K562 (cell line): Measurements from ENCODE around the gene DAO. TPM values are rescaled to one million over a fixed set of nuclear protein-coding genes. Genes with fewer than 3 reads are reported as not detected.

Source experiments
- ATAC-seq: fragments of 200-7000 bp; cut with Tn5 transposase; 3 replicates; pipeline ENCODE4 v1.9.1; 2020; ENCODE audit warnings: moderate library complexity
- BruUV-seq: library from RNA; stranded (reverse); fragments of 400-500 nt; replicated peaks from 2 replicates; lab custom pipeline; 2021; lab: Mats Ljungman, UMichigan
- CTCF ChIA-PET: fragments of 300-600 bp; formaldehyde crosslinking; extraction: SDS; loops from one replicate; lab custom pipeline; 2021; ENCODE audit warnings: low intra/inter-chr PET ratio; lab: Yijun Ruan, JAX
- POLR2A ChIA-PET: fragments of 300-600, 350-650 bp; sonication (Branson Sonifier 250); formaldehyde crosslinking; extraction: SDS; loops from one replicate; lab custom pipeline; 2021; ENCODE audit warnings: antibody characterized with exemption, inconsistent platforms; lab: Yijun Ruan, JAX
- DNase-seq, 4 experiments: peaks; one replicate each; pipeline versions ENCODE4 v3.0.0 to v3.0.0-alpha.2; 2011 to 2018; ENCODE audit warnings: low spot score in 3 of 4, mixed read lengths in 3 of 4; ENCODE audit errors: extremely low read depth in 1 of 4
- FAIRE-seq: peaks from 2 replicates; lab custom pipeline; 2011; peaks lifted over from hg19 to GRCh38; lab: Jason Lieb, UNC
- H2AFZ ChIP-seq: 2 replicates; pipeline ENCODE4 v1.6.0; 2011; ENCODE audit warnings: low read depth, low read length, control low read depth, inconsistent platforms
- H3K27ac ChIP-seq: fragments of 200-600 bp; 3 replicates; pipeline ENCODE4 v1.8.0; 2011; ENCODE audit warnings: low read depth, mild to moderate bottlenecking, control low read depth, inconsistent platforms, low read length, moderate library complexity, mixed read lengths; ENCODE audit errors: extremely low read depth
- H3K27me3 ChIP-seq, 2 experiments: fragments of 300-600 bp in 1 of 2; 2 replicates in 1 of 2; 3 replicates in 1 of 2; pipeline versions ENCODE4 v1.6.0 to v1.8.0; 2011; ENCODE audit warnings: inconsistent platforms in 2 of 2, low read length in 2 of 2, mild to moderate bottlenecking in 1 of 2, mixed read lengths in 1 of 2, moderate library complexity in 1 of 2; ENCODE audit not compliant: control insufficient read depth in 2 of 2, insufficient read depth in 2 of 2
- H3K36me3 ChIP-seq: fragments of 300-600 bp; 3 replicates; pipeline ENCODE4 v1.8.0; 2011; ENCODE audit warnings: mild to moderate bottlenecking, low read length, inconsistent platforms; ENCODE audit not compliant: control insufficient read depth, insufficient read depth
- H3K4me1 ChIP-seq, 2 experiments: fragments of 200-600 bp in 1 of 2; replicated peaks in 1 of 2; 2 replicates in 1 of 2; 3 replicates in 1 of 2; pipeline versions ENCODE4 v1.5.1 to v1.8.0; 2011; ENCODE audit warnings: inconsistent platforms in 2 of 2, low read length in 2 of 2, mild to moderate bottlenecking in 1 of 2, mixed read lengths in 1 of 2, moderate library complexity in 1 of 2; ENCODE audit not compliant: control insufficient read depth in 2 of 2, insufficient read depth in 2 of 2
- H3K4me2 ChIP-seq: 2 replicates; pipeline ENCODE4 v1.6.1; 2011; ENCODE audit warnings: low read length, control low read depth, inconsistent platforms, mixed read lengths; ENCODE audit not compliant: insufficient read depth
- H3K4me3 ChIP-seq: fragments of 200-600 bp; sonication (generic), shearing (Covaris generic); 2 replicates; pipeline ENCODE4 v1.5.1; 2016; ENCODE audit warnings: control low read depth, inconsistent platforms
- H3K79me2 ChIP-seq: fragments of 200-600 bp; 3 replicates; pipeline ENCODE4 v1.8.0; 2011; ENCODE audit warnings: low read length, inconsistent platforms; ENCODE audit not compliant: control insufficient read depth, insufficient read depth
- H3K9ac ChIP-seq, 2 experiments: 2 replicates each; pipeline versions ENCODE4 v1.6.0 to v1.6.1; 2011; ENCODE audit warnings: low read depth in 2 of 2, low read length in 2 of 2, control low read depth in 1 of 2, inconsistent platforms in 1 of 2, mild to moderate bottlenecking in 1 of 2, mixed read lengths in 1 of 2; ENCODE audit not compliant: insufficient read depth in 1 of 2
- H3K9me1 ChIP-seq: one replicate; pipeline ENCODE4 v1.6.0; 2011; ENCODE audit warnings: inconsistent platforms, mild to moderate bottlenecking, low read length, moderate library complexity; ENCODE audit not compliant: control insufficient read depth, insufficient read depth
- H3K9me3 ChIP-seq: replicated peaks from 2 replicates; pipeline ENCODE4 v1.5.1; 2011; ENCODE audit warnings: low read depth, low read length, inconsistent platforms; ENCODE audit not compliant: control insufficient read depth, insufficient read depth
- H4K20me1 ChIP-seq: replicated peaks from 2 replicates; pipeline ENCODE4 v1.6.1; 2011; ENCODE audit warnings: low read length, inconsistent platforms, mixed read lengths; ENCODE audit not compliant: control insufficient read depth, insufficient read depth
- ERF ChIP-seq: fragments of 450-650 bp; formaldehyde crosslinking; IDR thresholded peaks from 2 replicates; pipeline ENCODE4 v1.4.0; 2020; ENCODE audit warnings: mild to moderate bottlenecking, mixed read lengths
- FOXK1 ChIP-seq: sonication (generic); formaldehyde crosslinking; IDR thresholded peaks from 2 replicates; pipeline ENCODE4 v1.8.0; 2022; ENCODE audit warnings: missing genetic modification reagents, mild to moderate bottlenecking, borderline replicate concordance
- HNRNPH1 ChIP-seq: fragments of 200-400 bp; formaldehyde crosslinking; optimal IDR thresholded peaks from 2 replicates; pipeline ENCODE3; 2017; ENCODE audit warnings: low read depth, mild to moderate bottlenecking, low read length, moderate library complexity
- JUND ChIP-seq, 2 experiments: IDR thresholded peaks; 2 replicates in 1 of 2; 3 replicates in 1 of 2; pipeline ENCODE4 v1.6.1; 2011; ENCODE audit warnings: borderline replicate concordance in 2 of 2, low read depth in 2 of 2, low read length in 2 of 2, improper control_type of control experiment in 1 of 2, missing biosample characterization in 1 of 2, missing genetic modification characterization in 1 of 2, missing genetic modification reagents in 1 of 2
- KLF16 ChIP-seq: IDR thresholded peaks from 2 replicates; pipeline ENCODE4 v1.6.1; 2016; ENCODE audit warnings: antibody characterized with exemption
- NR1H2 ChIP-seq: sonication (generic); formaldehyde crosslinking; IDR thresholded peaks from 2 replicates; pipeline ENCODE4 v1.4.0; 2020; ENCODE audit warnings: mild to moderate bottlenecking, missing genetic modification reagents
- PML ChIP-seq: IDR thresholded peaks from 2 replicates; pipeline ENCODE4 v1.6.1; 2012; ENCODE audit warnings: low read length, inconsistent platforms
- RBM39 ChIP-seq: fragments of 200-400 bp; formaldehyde crosslinking; optimal IDR thresholded peaks from 2 replicates; pipeline ENCODE3; 2018; ENCODE audit warnings: low read depth, low read length
- SAFB2 ChIP-seq: fragments of 200-400 bp; formaldehyde crosslinking; IDR thresholded peaks from 2 replicates; pipeline ENCODE4 v1.6.1; 2018; ENCODE audit warnings: borderline replicate concordance, low read length, low read depth, moderate library complexity; ENCODE audit not compliant: severe bottlenecking
- ZNF140 ChIP-seq: fragments of 250-450 bp; sonication (Bioruptor Pico); IDR thresholded peaks from 2 replicates; pipeline ENCODE4 v1.8.0; 2021; ENCODE audit warnings: moderate library complexity, mild to moderate bottlenecking, inconsistent platforms
- ZNF212 ChIP-seq: fragments of 450-650 bp; formaldehyde crosslinking; IDR thresholded peaks from 2 replicates; pipeline ENCODE4 v1.4.0; 2020; ENCODE audit warnings: mild to moderate bottlenecking
- ZNF318 ChIP-seq, 2 experiments: fragments of 450-650 bp; IDR thresholded peaks; 2 replicates each; pipeline ENCODE4 v1.6.1; 2016; ENCODE audit warnings: mild to moderate bottlenecking in 2 of 2, borderline replicate concordance in 1 of 2, low read depth in 1 of 2, moderate library complexity in 1 of 2
- ZNF717 ChIP-seq: fragments of 250-450 bp; sonication (Bioruptor Pico); IDR thresholded peaks from 2 replicates; pipeline ENCODE4 v1.5.0; 2021
- WGBS: fragments of 100-300 bp; shearing (Covaris generic); methylation state at CpG from one replicate; pipeline ENCODE4 v1.1.6; 2016; ENCODE audit warnings: low coverage, mixed read lengths; ENCODE audit not compliant: insufficient coverage; ENCODE audit errors: missing lambda C conversion rate; 5-methylcytosine and 5-hydroxymethylcytosine counted together
- in situ Hi-C: fragments of 300-500 bp; cut with MboI; formaldehyde crosslinking; loops from 4 replicates; pipeline ENCODE4 v1.15.0; 2018; ENCODE audit warnings: inconsistent platforms, mixed read lengths
- intact Hi-C: fragments of 100-400 bp; cut with micrococcal nuclease; formaldehyde crosslinking; loops from 2 replicates; pipeline ENCODE4 v1.14.2; 2022
- polyA plus RNA-seq, 8 experiments: library from polyadenylated mRNA; depleted of rRNA in 4 of 8; stranded (reverse) in 5 of 8; unstranded in 3 of 8; fragments of >200 nt; fragmentation: Nextera tagmentation in 2 of 8; fragmentation: Illumina TruSeq in 1 of 8; extraction: Ambion mirVana in 2 of 8; extraction: Trizol in 1 of 8; gene quantifications; 2 replicates each; pipeline versions ENCODE4 v1.2.1 to v1.2.3, GENCODE V29; 2011 to 2014; ENCODE audit warnings: inconsistent platforms in 1 of 8, missing spikeins in 1 of 8
- total RNA-seq, 7 experiments: library from RNA; depleted of rRNA in 6 of 7; stranded (reverse); fragments of >200 nt in 6 of 7; fragmentation: Illumina TruSeq in 2 of 7; extraction: Trizol in 2 of 7; gene quantifications; 2 replicates each; pipeline versions ENCODE4 v1.2.1 to v1.2.3, GENCODE V29; 2011 to 2021; ENCODE audit warnings: low replicate concordance in 1 of 7

The DAO gene
- total and polyA plus RNA-seq, 9 of the 15 experiments (the other 6 are each of a cell fraction or from before 2014, with no cell fraction given): not detected

GRCh38 chr12:108856428-108857157, 23.3 kb upstream of the DAO start:
- intact Hi-C loops (loop anchor here (5.0 to 10.0 kb wide), 3 partner anchors 34 to 732 kb away; partner anchors contain the start of genes ISCU, SART3 and WSCD2), in situ Hi-C loops (no loop called here)
- POLR2A ChIA-PET: interaction anchor here (0.7 kb wide), 1 partner anchor 221 kb away, joined by 3 read pairs; no protein-coding TSS in a partner anchor
- H3K9me1 ChIP-seq: no peaks in the 10 kb centered on the region
- H3K36me3 ChIP-seq: no peaks in the 10 kb centered on the region; the same call in 2 of the 3 replicates
- peak overlapping the region; percentile 65 to 92 for H3K9ac ChIP-seq
- CTCF ChIA-PET: no interaction called here
- H2AFZ ChIP-seq: peak overlapping the region; percentile 28; the same call in 1 of the 2 replicates
- no TSS peak for BruUV-seq
- H3K4me3 ChIP-seq: peak overlapping the region; percentile 46
- peak in 2 of 4 experiments; percentile 45 to 59 for DNase-seq
- 25% methylated on average over 24 of the region's 24 CpGs for WGBS
- peak; percentile 18 for ATAC-seq
- peaks cover 33 to 44% of the 10 kb centered on the region in 2 experiments for H3K4me1 ChIP-seq
- H3K9me3 ChIP-seq: no peaks in the 10 kb centered on the region; the same call in 1 of the 2 replicates
- H3K4me2 ChIP-seq: peak overlapping the region; percentile 75
- H3K79me2 ChIP-seq: peaks cover 11% of the 10 kb centered on the region; the same call in 2 of the 3 replicates
- H3K27me3 ChIP-seq: peaks cover 0 to 6% of the 10 kb centered on the region in 2 experiments; a peak in 1 of 5 replicates
- H3K27ac ChIP-seq: peak overlapping the region; percentile 67; the same call in 2 of the 3 replicates
- FAIRE-seq: no peak
- 0 out of 2 replicates have a peak, but pooled peaks cover 13% of the 10 kb centered on the region for H4K20me1 ChIP-seq
- TF ChIP-seq ZNF140 (CRISPR knock-in tag): no peak
- TF ChIP-seq PML: no peak
- TF ChIP-seq JUND (IDR thresholded peaks at IDR 0.05; ENCODE audit: borderline replicate concordance, low read depth, low read length): 0 out of 2 replicates have a peak, but pooled peaks have one; percentile 6
- no peak for TF ChIP-seq JUND (tag; IDR thresholded peaks at IDR 0.05; ENCODE audit: borderline replicate concordance, low read depth, low read length)
- TF ChIP-seq FOXK1 (CRISPR knock-in tag): peak; percentile 14; the same call in 1 of the 2 replicates
- no peak for TF ChIP-seq NR1H2 (CRISPR knock-in tag)
- no peak for TF ChIP-seq RBM39
- no peak for TF ChIP-seq HNRNPH1
- no peak for TF ChIP-seq ZNF717
- no peak for TF ChIP-seq KLF16
- TF ChIP-seq ERF (CRISPR knock-in tag): no peak
- TF ChIP-seq ZNF212 (CRISPR knock-in tag): no peak
- TF ChIP-seq SAFB2: no peak
- no peak for TF ChIP-seq ZNF318 (IDR thresholded peaks at IDR 0.05; ENCODE audit: borderline replicate concordance in 1 of 2, low read depth in 1 of 2)
